Hepatocyte (in vitro differentiated cells): ENCODE results near the gene HERC2. TPM values are rescaled to one million over a fixed set of nuclear protein-coding genes. Genes with fewer than 3 reads are reported as not detected.

Experiments
- DNase-seq: peaks from one replicate; pipeline ENCODE4 v3.0.0-alpha.2; 2016; ENCODE audit warnings: low spot score
- H2AFZ ChIP-seq: fragments of 200-600 bp; sonication (generic); 2 replicates; pipeline ENCODE4 v1.6.0; 2016; ENCODE audit warnings: antibody characterized with exemption, mild to moderate bottlenecking
- H3K27ac ChIP-seq: fragments of 200-600 bp; sonication (generic); 2 replicates; pipeline ENCODE4 v1.5.1; 2016; ENCODE audit warnings: mild to moderate bottlenecking
- H3K27me3 ChIP-seq: fragments of 200-600 bp; sonication (generic); 2 replicates; pipeline ENCODE4 v1.6.1; 2016
- H3K36me3 ChIP-seq: fragments of 200-600 bp; sonication (generic); replicated peaks from 2 replicates; pipeline ENCODE4 v1.5.1; 2016; ENCODE audit warnings: low read depth; ENCODE audit not compliant: insufficient read depth
- H3K4me1 ChIP-seq: fragments of 200-600 bp; sonication (generic); 2 replicates; pipeline ENCODE4 v1.5.1; 2016; ENCODE audit warnings: mild to moderate bottlenecking, moderate library complexity; ENCODE audit not compliant: insufficient read depth
- H3K4me2 ChIP-seq: fragments of 200-600 bp; sonication (generic); 2 replicates; pipeline ENCODE4 v1.6.0; 2016
- H3K4me3 ChIP-seq: fragments of 200-600 bp; sonication (generic); 2 replicates; pipeline ENCODE4 v1.5.1; 2016; ENCODE audit warnings: mild to moderate bottlenecking
- H3K79me2 ChIP-seq: fragments of 200-600 bp; sonication (generic); 2 replicates; pipeline ENCODE4 v1.6.0; 2017; ENCODE audit warnings: mild to moderate bottlenecking
- H3K9me2 ChIP-seq: fragments of 200-600 bp; sonication (generic); replicated peaks from 2 replicates; pipeline ENCODE4 v1.6.0; 2017; ENCODE audit warnings: mild to moderate bottlenecking; ENCODE audit not compliant: insufficient read depth
- H3K9me3 ChIP-seq: fragments of 200-600 bp; sonication (generic); 2 replicates; pipeline ENCODE4 v1.5.1; 2016; ENCODE audit warnings: low read depth, mild to moderate bottlenecking
- H4K20me1 ChIP-seq: fragments of 200-600 bp; sonication (generic); 2 replicates; pipeline ENCODE4 v1.6.0; 2016; ENCODE audit warnings: mild to moderate bottlenecking; ENCODE audit not compliant: insufficient read depth, poor library complexity, severe bottlenecking
- EZH2 ChIP-seq: fragments of 200-600 bp; sonication (generic); IDR thresholded peaks from 2 replicates; pipeline ENCODE4 v1.6.1; 2016; ENCODE audit warnings: antibody characterized with exemption, mild to moderate bottlenecking, borderline replicate concordance
- EZH2phosphoT487 ChIP-seq: fragments of 200-600 bp; sonication (generic); IDR thresholded peaks from one replicate; pipeline ENCODE4 v1.6.1; 2018; ENCODE audit warnings: antibody characterized with exemption, mild to moderate bottlenecking, low read depth, moderate library complexity; ENCODE audit not compliant: unreplicated experiment, severe bottlenecking
- WGBS: methylation state at CpG from one replicate; pipeline ENCODE4 v1.1.6; 2016; ENCODE audit warnings: low lambda C conversion rate; ENCODE audit errors: missing lambda C conversion rate; 5-methylcytosine and 5-hydroxymethylcytosine counted together
- polyA plus RNA-seq: library from polyadenylated mRNA; unstranded; fragments of >200 nt; fragmentation: Nextera tagmentation; extraction: Ambion mirVana; gene quantifications from 2 replicates; pipeline ENCODE4 v1.2.1, GENCODE V29; 2016
- total RNA-seq: library from RNA; depleted of rRNA; stranded (reverse); fragments of >200 nt; gene quantifications from 2 replicates; pipeline ENCODE4 v1.2.3, GENCODE V29; 2014
- TF ChIP-seq, protein P1 (sequence below): fragments of 200-600 bp; sonication (generic); IDR thresholded peaks from 2 replicates; pipeline ENCODE4 v1.5.1; 2016; ENCODE audit warnings: antibody characterized with exemption, mild to moderate bottlenecking; ENCODE audit not compliant: poor library complexity

The HERC2 gene
- total and polyA plus RNA-seq, 2 experiments from 2014 or later = 30.2 to 57.4 TPM

DNA sequence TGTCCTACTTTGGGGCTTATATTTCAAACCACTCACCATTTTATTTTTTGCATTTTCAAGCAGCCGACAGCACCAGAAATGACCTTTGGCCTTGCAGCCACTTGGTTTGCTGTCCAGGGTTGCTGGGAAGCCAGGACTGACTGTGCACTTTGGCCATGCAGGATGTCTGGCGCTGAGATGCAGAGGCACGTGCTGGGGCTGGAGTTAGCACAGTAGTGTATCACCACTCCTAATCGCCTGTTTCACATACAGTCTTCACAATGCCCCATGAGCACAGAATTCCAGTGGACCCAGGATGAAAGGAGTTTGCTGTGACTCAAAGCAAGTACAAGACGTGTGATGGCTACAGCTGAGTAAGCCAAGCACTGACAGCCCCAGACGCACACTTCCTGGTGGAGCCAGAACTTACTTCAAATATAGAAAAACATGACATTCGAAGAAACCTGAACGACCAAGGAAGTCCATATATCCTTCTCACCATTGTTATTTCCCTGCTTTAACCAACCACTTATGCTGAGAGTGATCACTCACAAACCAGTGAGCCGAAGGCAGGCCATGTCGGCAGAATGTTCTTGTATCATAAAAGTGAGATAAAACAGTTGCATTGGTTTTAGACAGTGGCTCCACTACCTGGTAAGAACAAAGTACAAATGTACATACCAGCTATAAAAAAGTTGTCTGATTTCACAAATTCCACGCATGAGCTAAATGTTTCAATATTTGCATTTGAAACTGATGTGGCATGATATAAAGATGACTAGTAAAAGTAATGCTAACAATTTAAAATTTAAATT is 238.9 kb downstream of the HERC2 start:
- 62% methylated on average over 11 of the region's 11 CpGs for WGBS
- no peaks in the 10 kb centered on the region for H3K36me3 ChIP-seq
- H3K79me2 ChIP-seq = no peaks in the 10 kb centered on the region
- no peaks in the 10 kb centered on the region for H3K27me3 ChIP-seq
- H3K9me3 ChIP-seq = no peaks in the 10 kb centered on the region
- H3K27ac ChIP-seq = peak overlapping the region; percentile 89
- no peak overlapping the region for H3K4me3 ChIP-seq
- no peaks in the 10 kb centered on the region for H4K20me1 ChIP-seq
- H2AFZ ChIP-seq = no peak overlapping the region
- TF ChIP-seq, protein P1, sequence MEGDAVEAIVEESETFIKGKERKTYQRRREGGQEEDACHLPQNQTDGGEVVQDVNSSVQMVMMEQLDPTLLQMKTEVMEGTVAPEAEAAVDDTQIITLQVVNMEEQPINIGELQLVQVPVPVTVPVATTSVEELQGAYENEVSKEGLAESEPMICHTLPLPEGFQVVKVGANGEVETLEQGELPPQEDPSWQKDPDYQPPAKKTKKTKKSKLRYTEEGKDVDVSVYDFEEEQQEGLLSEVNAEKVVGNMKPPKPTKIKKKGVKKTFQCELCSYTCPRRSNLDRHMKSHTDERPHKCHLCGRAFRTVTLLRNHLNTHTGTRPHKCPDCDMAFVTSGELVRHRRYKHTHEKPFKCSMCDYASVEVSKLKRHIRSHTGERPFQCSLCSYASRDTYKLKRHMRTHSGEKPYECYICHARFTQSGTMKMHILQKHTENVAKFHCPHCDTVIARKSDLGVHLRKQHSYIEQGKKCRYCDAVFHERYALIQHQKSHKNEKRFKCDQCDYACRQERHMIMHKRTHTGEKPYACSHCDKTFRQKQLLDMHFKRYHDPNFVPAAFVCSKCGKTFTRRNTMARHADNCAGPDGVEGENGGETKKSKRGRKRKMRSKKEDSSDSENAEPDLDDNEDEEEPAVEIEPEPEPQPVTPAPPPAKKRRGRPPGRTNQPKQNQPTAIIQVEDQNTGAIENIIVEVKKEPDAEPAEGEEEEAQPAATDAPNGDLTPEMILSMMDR = no peak
- no peak for TF ChIP-seq EZH2phosphoT487
- no peak for TF ChIP-seq EZH2
- no peaks in the 10 kb centered on the region for H3K9me2 ChIP-seq
- H3K4me2 ChIP-seq = no peak overlapping the region
- DNase-seq = peak; percentile 81
- peaks cover 11% of the 10 kb centered on the region for H3K4me1 ChIP-seq

DNA sequence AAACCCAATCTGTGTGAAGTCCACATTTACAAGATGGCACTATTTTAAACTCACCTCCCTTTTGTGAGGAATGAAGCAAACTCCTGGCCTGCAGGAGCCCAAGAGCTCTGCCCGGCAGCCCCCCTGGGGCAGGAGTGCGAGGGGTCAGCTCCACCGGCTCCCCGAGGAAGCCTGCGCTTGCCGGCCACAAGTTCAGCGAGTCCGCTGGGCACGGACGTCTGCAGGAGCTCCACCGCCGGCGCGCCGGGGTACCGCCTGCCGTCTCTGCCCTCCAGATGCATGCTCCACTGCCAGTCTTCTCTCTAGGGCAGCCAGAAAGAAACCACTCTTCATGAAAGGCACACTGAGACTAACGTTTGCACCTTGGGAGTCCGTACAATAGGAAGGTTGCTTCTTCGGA is 240.4 kb downstream of the HERC2 start:
- Histone ChIP-seq H3K36me3 (no peaks in the 10 kb centered on the region), H3K4me3 (no peak overlapping the region), H3K4me1 (peaks cover 11% of the 10 kb centered on the region), H3K27me3 (no peaks in the 10 kb centered on the region), H2AFZ (no peak overlapping the region), H3K9me3 (no peaks in the 10 kb centered on the region), H3K4me2 (no peak overlapping the region), H4K20me1 (no peaks in the 10 kb centered on the region), H3K27ac (no peak overlapping the region), H3K79me2 (no peaks in the 10 kb centered on the region), H3K9me2 (no peaks in the 10 kb centered on the region)
- no peak for DNase-seq
- TF ChIP-seq EZH2phosphoT487 (no peak), EZH2 (no peak)
- TF ChIP-seq, protein P1 = no peak
- WGBS = 98% methylated on average over 20 of the region's 20 CpGs

DNA sequence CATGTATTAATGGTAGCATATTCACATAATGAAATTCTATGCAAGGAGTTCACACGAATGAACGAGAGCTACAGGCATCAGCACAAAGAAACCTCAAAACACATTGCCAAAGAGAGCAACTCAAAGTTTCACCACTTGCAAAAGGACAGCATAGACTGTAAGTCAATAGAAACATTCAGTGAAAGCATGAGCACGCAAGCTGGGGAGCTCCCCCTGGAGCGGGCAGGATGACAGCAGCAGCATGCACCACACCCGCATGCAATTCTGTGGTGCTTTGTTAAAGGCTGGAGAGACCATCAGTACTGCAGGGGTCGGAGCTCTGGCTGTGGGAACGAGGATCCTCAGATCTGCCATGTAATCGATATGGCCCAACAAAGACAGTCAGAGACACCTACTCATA is 241.6 kb downstream of the HERC2 start:
- Histone ChIP-seq H3K36me3 (no peaks in the 10 kb centered on the region), H2AFZ (no peak overlapping the region), H3K27me3 (no peaks in the 10 kb centered on the region), H3K79me2 (no peaks in the 10 kb centered on the region), H3K4me1 (peaks cover 11% of the 10 kb centered on the region), H3K4me3 (no peak overlapping the region), H4K20me1 (no peaks in the 10 kb centered on the region), H3K4me2 (no peak overlapping the region), H3K27ac (no peak overlapping the region), H3K9me2 (no peaks in the 10 kb centered on the region), H3K9me3 (no peaks in the 10 kb centered on the region)
- no peak for DNase-seq
- 58% methylated on average over 8 of the region's 8 CpGs for WGBS
- TF ChIP-seq, protein P1 = peak; percentile 21
- TF ChIP-seq EZH2 = no peak
